Caco-2 (cell line): Measurements from ENCODE around the gene CERK. TPM values are rescaled to one million over a fixed set of nuclear protein-coding genes. Genes with fewer than 3 reads are reported as not detected.

Source experiments
- BruUV-seq: library from RNA; stranded (reverse); fragments of 400-500 nt; replicated peaks from 2 replicates; lab custom pipeline; 2021; lab: Mats Ljungman, UMichigan
- CTCF ChIA-PET: fragments of 300-600 bp; sonication (Branson Sonifier 250); formaldehyde crosslinking; loops from one replicate; lab custom pipeline; 2022; ENCODE audit warnings: antibody characterized with exemption; lab: Charles Lee
- POLR2A ChIA-PET: fragments of 300-600 bp; sonication (Branson Sonifier 250); formaldehyde crosslinking; loops from one replicate; lab custom pipeline; 2022; ENCODE audit warnings: antibody characterized with exemption; lab: Charles Lee
- DNase-seq, 2 experiments: peaks; one replicate each; pipeline versions ENCODE4 v3.0.0 to v3.0.0-alpha.2; 2020 to 2022
- H3K27me3 ChIP-seq: replicated peaks from 2 replicates; pipeline ENCODE4 v1.6.0; 2011; ENCODE audit warnings: low read length; ENCODE audit not compliant: control insufficient read depth, insufficient read depth
- H3K36me3 ChIP-seq: 2 replicates; pipeline ENCODE4 v1.5.1; 2011; ENCODE audit warnings: low read length; ENCODE audit not compliant: control insufficient read depth, insufficient read depth
- H3K4me1 ChIP-seq: fragments of 250-450 bp; sonication (Bioruptor Pico); 2 replicates; pipeline ENCODE4 v1.5.1; 2020; ENCODE audit warnings: mild to moderate bottlenecking
- H3K4me3 ChIP-seq: 2 replicates; pipeline ENCODE4 v1.5.1; 2011; ENCODE audit warnings: low read depth, mild to moderate bottlenecking, control low read depth, low read length
- H3K9me3 ChIP-seq: fragments of 250-450 bp; sonication (Bioruptor Pico); 2 replicates; pipeline ENCODE4 v1.5.1; 2020; ENCODE audit warnings: mild to moderate bottlenecking, moderate library complexity
- H3K27ac Mint-ChIP-seq: one replicate; pipeline ENCODE4 v1.8.0; 2022; ENCODE audit warnings: mixed read lengths; ENCODE audit not compliant: unreplicated experiment
- H3K27me3 Mint-ChIP-seq: one replicate; pipeline ENCODE4 v1.8.0; 2022; ENCODE audit warnings: mixed read lengths; ENCODE audit not compliant: insufficient read depth, unreplicated experiment
- H3K36me3 Mint-ChIP-seq: one replicate; pipeline ENCODE4 v1.8.0; 2022; ENCODE audit warnings: mild to moderate bottlenecking, mixed read lengths; ENCODE audit not compliant: insufficient read depth, unreplicated experiment
- H3K4me1 Mint-ChIP-seq: one replicate; pipeline ENCODE4 v1.8.0; 2022; ENCODE audit warnings: low read depth, mixed read lengths; ENCODE audit not compliant: unreplicated experiment
- H3K4me3 Mint-ChIP-seq: one replicate; pipeline ENCODE4 v1.8.0; 2022; ENCODE audit warnings: mild to moderate bottlenecking, moderate library complexity, mixed read lengths; ENCODE audit not compliant: unreplicated experiment
- H3K9me3 Mint-ChIP-seq: one replicate; pipeline ENCODE4 v1.8.0; 2022; ENCODE audit warnings: mixed read lengths; ENCODE audit not compliant: unreplicated experiment
- CTCF ChIP-seq, 2 experiments: fragments of 200-600 bp in 1 of 2; IDR thresholded peaks; 1 replicate in 1 of 2; 2 replicates in 1 of 2; pipeline versions ENCODE4 v1.5.1 to v1.8.0; 2011 to 2022; ENCODE audit warnings: antibody characterized with exemption in 1 of 2, control low read depth in 1 of 2, inconsistent platforms in 1 of 2, low read depth in 1 of 2, low read length in 1 of 2, mild to moderate bottlenecking in 1 of 2, moderate library complexity in 1 of 2; ENCODE audit not compliant: insufficient read depth in 1 of 2, severe bottlenecking in 1 of 2, unreplicated experiment in 1 of 2
- intact Hi-C: fragments of 100-400 bp; cut with micrococcal nuclease; formaldehyde crosslinking; loops from one replicate; pipeline ENCODE4 v1.10.0; 2022; ENCODE audit not compliant: unreplicated experiment
- total RNA-seq: library from RNA; stranded (reverse); gene quantifications from 2 replicates; pipeline ENCODE4 v1.2.3, GENCODE V29; 2022

CERK gene
- total RNA-seq, 1 experiment from 2014 or later, result 35.0 TPM

GRCh38 chr22:46723882-46724281, 14.2 kb downstream of the CERK start:
- CTCF ChIA-PET, result no interaction called here
- BruUV-seq, result no TSS peak

GRCh38 chr22:46721501-46722085, 16.5 kb downstream of the CERK start:
- no peaks in the 10 kb centered on the region for H3K27me3 ChIP-seq
- H3K4me1 ChIP-seq, result no peaks in the 10 kb centered on the region
- no peak overlapping the region for H3K27ac Mint-ChIP-seq
- peaks cover 9% of the 10 kb centered on the region for H3K36me3 Mint-ChIP-seq
- ChIA-PET CTCF (interaction anchor here (0.6 kb wide), 1 partner anchor 22 kb away, joined by 3 read pairs; no protein-coding TSS in a partner anchor), POLR2A (no interaction called here)
- DNase-seq, result no peak
- H3K4me1 Mint-ChIP-seq, result no peaks in the 10 kb centered on the region
- BruUV-seq, result no TSS peak
- no peak overlapping the region for H3K4me3 Mint-ChIP-seq
- H3K27me3 Mint-ChIP-seq, result no peaks in the 10 kb centered on the region
- no peaks in the 10 kb centered on the region for H3K36me3 ChIP-seq
- TF ChIP-seq CTCF (IDR thresholded peaks at IDR 0.05; ENCODE audit: insufficient read depth in 1 of 2, low read depth in 1 of 2, low read length in 1 of 2, severe bottlenecking in 1 of 2, unreplicated experiment in 1 of 2), result no peak
- no peaks in the 10 kb centered on the region for H3K9me3 ChIP-seq
- intact Hi-C loops, result no loop called here
- H3K4me3 ChIP-seq, result no peak overlapping the region
- H3K9me3 Mint-ChIP-seq, result no peaks in the 10 kb centered on the region

More at GRCh38 chr22:46723882-46724281, 14.2 kb downstream of the CERK start:
- no peaks in the 10 kb centered on the region for H3K4me1 ChIP-seq
- no peaks in the 10 kb centered on the region for H3K9me3 Mint-ChIP-seq
- no peaks in the 10 kb centered on the region for H3K27me3 ChIP-seq
- no peaks in the 10 kb centered on the region for H3K9me3 ChIP-seq
- no peak for TF ChIP-seq CTCF (IDR thresholded peaks at IDR 0.05; ENCODE audit: insufficient read depth in 1 of 2, low read depth in 1 of 2, low read length in 1 of 2, severe bottlenecking in 1 of 2, unreplicated experiment in 1 of 2)
- DNase-seq, result no peak
- peaks cover 8% of the 10 kb centered on the region for H3K4me1 Mint-ChIP-seq
- intact Hi-C loops, result no loop called here
- no peaks in the 10 kb centered on the region for H3K36me3 ChIP-seq
- no peak overlapping the region for H3K27ac Mint-ChIP-seq
- H3K27me3 Mint-ChIP-seq, result no peaks in the 10 kb centered on the region
- no peak overlapping the region for H3K4me3 ChIP-seq
- POLR2A ChIA-PET, result no interaction called here
- H3K36me3 Mint-ChIP-seq, result peaks cover 17% of the 10 kb centered on the region
- H3K4me3 Mint-ChIP-seq, result no peak overlapping the region

GRCh38 chr22:46719921-46720320, 18.1 kb downstream of the CERK start:
- Mint-ChIP-seq H3K27me3 (no peaks in the 10 kb centered on the region), H3K9me3 (no peaks in the 10 kb centered on the region), H3K27ac (no peak overlapping the region), H3K4me3 (no peak overlapping the region), H3K36me3 (peaks cover 9% of the 10 kb centered on the region), H3K4me1 (no peaks in the 10 kb centered on the region)
- ChIA-PET CTCF (no interaction called here), POLR2A (no interaction called here)
- TF ChIP-seq CTCF (IDR thresholded peaks at IDR 0.05; ENCODE audit: insufficient read depth in 1 of 2, low read depth in 1 of 2, low read length in 1 of 2, severe bottlenecking in 1 of 2, unreplicated experiment in 1 of 2), result no peak
- no peaks in the 10 kb centered on the region for H3K4me1 ChIP-seq
- intact Hi-C loops, result no loop called here
- no peak overlapping the region for H3K4me3 ChIP-seq
- no peaks in the 10 kb centered on the region for H3K36me3 ChIP-seq
- no peaks in the 10 kb centered on the region for H3K27me3 ChIP-seq
- BruUV-seq, result no TSS peak
- DNase-seq, result no peak
- no peaks in the 10 kb centered on the region for H3K9me3 ChIP-seq
